H1 (cell line): Measurements from ENCODE around the gene HDAC9. TPM values are rescaled to one million over a fixed set of nuclear protein-coding genes. Genes with fewer than 3 reads are reported as not detected.

ENCODE experiments used
- CHD2 ChIP-seq: IDR thresholded peaks from 2 replicates; pipeline ENCODE4 v1.6.1; 2012; ENCODE audit warnings: low read length, improper control_type of control experiment
- CHD7 ChIP-seq: fragments of 300-600 bp; sonication (generic); IDR thresholded peaks from 2 replicates; pipeline ENCODE4 v1.7.1; 2012; ENCODE audit warnings: low read length, moderate library complexity, mild to moderate bottlenecking, inconsistent platforms; ENCODE audit not compliant: insufficient replicate concordance
- SP4 ChIP-seq: IDR thresholded peaks from 2 replicates; pipeline ENCODE4 v1.6.1; 2012; ENCODE audit warnings: low read length, inconsistent platforms
- polyA plus RNA-seq, 7 experiments: library from polyadenylated mRNA; depleted of rRNA in 3 of 7; stranded (reverse) in 5 of 7; unstranded in 2 of 7; fragments of >200 nt in 5 of 7; fragments of 200-250 nt in 2 of 7; gene quantifications; 1 replicate in 5 of 7; 2 replicates in 1 of 7; 4 replicates in 1 of 7; pipeline versions ENCODE4 v1.2.1 to v1.2.3, GENCODE V29; 2011 to 2013; ENCODE audit warnings: missing spikeins in 2 of 7, mixed read lengths in 2 of 7
- total RNA-seq: library from RNA; stranded (reverse); fragmentation: NEBNext Ultra II Directional; extraction: Animal tissue kit (Norgen Biotek cat#: 25700); gene quantifications from 2 replicates; pipeline ENCODE4 v1.2.1, GENCODE V29; 2021

HDAC9 gene
- total and polyA plus RNA-seq, 2 of the 8 experiments (the other 6 are each of a cell fraction or from before 2014, with no cell fraction given) = 9.5 to 13.1 TPM

GRCh38 chr7:18663321-18663720 is 167.8 kb downstream of the HDAC9 start (continued):
- TF ChIP-seq CHD7 (no peak), SP4 (no peak), CHD2 (no peak)
- TF ChIP-seq, all 59 proteins: peak for 0
